Tongue (tissue), 2 donors: ENCODE measurements around the gene ATG2A. TPM values are rescaled to one million over a fixed set of nuclear protein-coding genes. Genes with fewer than 3 reads are reported as not detected.
A peak's percentile ranks its signal among the peaks of the same experiment; 100 is the strongest.

Experiments
- DNase-seq: peaks from one replicate; pipeline ENCODE4 v3.0.0-alpha.2; 2015
- total RNA-seq: library from RNA; depleted of rRNA; stranded (reverse); fragments of >200 nt; gene quantifications from one replicate; pipeline ENCODE4 v1.2.3, GENCODE V29; 2014

Gene ATG2A
- total RNA-seq, 1 donor from 2014 or later: 13.3 TPM

DNA sequence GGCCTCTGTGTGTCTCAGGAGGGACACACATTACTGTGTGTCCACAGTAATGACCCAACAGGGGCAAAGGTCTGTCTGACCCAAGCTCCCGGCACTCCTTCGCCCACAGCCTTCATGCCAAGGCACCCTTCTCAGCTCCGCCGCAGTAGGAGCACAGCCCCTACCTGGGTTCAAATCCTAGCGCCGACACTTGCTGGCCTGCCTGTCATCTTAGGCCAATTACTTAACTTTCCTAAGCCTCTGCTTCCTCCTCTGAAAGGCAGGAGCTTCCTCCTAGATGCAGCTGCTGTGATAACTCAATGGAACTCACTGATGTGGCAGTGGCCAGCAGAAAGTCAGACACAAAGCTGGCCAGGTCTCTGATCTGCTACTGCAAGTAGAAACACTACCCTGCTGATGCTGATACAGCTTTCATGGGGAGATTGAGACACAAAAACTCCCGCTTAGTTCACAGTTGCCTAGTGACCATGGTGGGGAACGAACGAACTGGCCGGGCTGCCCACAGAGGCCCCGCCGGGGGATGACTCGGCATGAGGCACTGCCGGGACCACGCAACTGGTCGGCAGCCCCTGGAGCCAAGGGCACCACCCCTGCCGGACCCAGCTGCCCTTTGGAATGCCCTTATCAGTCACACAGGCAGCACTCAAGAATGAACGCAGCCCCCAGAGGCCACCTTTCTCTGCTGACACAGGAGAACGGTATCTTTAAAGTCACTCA, 46.7 kb downstream of the ATG2A start:
- DNase-seq: peak; percentile 70

DNA sequence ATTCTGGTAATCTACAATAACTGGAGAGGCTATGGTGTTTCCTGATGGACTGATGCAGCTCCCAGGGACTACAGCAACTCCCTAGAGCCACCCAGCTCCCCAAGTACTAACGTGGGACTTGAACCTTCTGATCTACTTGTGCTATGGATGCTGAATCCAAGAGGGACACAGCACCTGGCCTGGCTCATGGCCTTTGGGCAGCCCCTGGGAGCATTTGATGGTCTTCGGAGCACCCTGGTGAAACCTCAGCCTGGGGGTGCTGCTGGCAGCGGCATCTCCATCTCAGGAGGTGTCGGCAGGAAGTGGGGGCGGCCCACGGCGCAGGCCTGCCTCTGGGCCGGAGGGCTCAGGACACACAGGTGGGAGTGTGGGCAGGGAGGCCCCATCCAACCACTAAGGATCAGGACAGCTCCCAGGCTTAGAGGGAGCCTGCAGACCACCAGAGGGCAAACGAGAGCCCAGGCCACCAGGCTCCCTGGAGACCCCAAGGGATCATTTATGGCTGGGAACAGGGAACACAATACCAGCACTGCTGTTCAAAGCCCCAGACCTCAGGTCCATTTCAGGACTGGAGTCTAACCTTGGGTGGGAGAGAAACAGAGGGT, 47.3 kb downstream of the ATG2A start:
- peak; percentile 47 for DNase-seq

DNA sequence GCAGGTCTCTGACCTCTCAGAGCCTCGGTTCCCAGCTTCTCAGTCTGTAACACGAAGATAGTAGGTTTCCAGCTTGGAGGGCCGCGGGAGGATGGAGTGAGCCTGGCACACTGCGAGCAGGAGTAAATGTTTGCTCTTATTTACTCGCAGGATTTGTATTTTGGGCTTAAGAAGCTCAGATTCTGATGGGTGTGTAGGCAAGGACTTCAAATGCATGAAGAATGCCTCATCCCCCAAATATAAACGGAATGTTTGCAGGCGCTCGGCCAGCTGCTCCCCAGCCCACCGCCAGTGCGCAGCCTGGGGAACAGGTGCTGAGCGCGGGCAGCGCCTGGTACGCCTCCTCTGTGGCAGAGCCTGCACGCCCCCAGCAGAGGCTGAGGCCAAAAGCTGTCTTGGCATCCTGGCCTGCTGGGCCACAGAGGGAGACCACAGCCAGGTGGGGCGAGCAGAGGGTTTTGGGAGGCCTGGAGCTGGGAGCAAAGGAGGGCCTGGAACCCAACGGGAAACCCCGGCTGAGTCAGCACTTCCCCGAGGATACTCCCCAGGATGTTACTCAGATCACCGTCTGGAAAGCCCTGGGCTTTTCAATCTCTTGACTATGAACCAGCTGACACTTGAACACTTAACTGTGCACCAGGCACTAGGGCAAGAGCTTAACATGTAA, 48.0 kb downstream of the ATG2A start:
- peak; percentile 92 for DNase-seq

DNA sequence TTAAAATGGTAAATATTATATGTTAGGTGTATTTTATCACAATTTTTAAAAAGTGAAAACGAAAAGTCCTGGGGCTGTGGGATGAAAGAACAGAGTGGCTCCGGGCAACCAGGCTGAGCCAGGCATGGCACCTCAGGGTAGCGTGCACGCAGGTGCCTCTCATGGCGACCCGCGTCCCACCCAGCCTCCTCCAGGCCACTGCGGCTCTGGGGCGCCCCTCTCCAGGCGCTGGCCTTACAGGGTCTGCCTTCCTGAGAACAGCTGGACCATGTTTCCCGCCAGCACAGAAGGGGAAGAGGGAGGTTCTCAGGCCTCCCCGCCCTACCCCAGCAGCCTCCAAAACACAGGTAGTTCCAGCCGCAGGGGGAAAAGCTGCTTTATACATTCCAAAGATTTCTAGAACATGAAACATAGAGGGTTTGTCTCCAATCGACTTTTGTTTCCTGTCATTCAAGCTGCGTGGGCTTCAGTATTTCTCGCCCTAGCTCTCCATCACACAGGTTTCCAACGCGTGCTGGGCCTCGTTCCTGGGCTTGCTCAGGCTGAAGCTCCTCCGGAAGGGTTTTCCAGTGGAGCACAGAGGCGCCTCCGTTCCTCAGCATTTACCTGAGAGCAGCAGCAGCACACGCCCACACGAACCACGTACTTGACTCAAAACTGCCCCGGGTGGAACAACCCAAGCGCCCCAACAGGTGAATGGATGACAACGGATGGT, 49.1 kb downstream of the ATG2A start:
- DNase-seq: no peak

DNA sequence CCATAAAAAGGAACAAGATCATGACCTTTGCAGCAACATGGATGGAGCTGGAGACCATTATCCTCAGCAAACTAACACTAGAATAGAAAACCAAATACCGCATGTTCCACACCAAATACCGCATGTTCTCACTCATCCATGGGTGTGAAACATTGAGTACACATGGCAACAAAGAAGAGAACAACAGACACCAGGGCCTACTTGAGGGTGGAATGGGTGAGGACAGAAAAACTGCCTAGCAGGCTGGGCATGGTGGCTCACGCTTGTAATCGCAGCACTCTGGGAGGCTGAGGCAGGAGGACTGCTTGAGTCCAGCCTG, 50.9 kb downstream of the ATG2A start:
- no peak for DNase-seq

DNA sequence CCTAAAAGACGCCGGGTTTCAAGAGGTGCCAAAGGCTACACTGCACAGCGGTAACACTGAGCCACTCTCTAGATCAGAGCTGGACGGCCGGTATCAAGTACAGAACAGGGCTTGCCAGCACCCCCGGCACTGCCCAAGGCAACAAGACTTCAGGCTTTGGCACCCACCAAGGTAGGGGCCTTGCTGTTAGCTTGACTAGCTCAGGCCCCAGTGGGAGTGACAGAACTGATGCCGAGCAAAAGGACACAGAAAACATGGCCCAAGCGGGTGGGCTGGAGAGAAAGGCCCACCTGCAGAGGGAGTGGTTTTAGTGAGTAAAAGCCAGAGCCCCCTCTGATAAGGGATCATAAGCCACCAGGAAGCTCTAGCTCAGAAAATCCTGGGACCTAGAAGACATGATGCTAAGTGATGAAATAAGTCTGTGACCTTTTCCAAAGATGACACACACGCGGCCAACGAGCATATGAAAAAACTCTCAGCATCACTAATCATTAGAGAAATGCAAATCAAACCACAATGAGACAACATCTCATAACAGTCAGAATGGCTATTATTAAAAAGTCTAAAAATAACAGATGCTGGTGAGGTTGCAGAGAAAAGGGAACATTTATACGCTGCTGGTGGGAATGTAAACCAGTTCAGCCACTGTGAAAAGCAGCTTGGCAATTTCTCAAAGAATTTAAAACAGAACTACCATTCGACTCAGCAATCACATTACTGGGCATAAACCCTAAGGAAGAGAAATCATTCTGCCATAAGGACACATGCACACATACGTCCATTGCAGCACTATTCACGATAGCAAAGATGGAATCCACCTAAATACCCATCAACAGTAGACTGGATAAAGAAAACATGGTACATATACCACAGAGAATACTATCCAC, 51.5 kb downstream of the ATG2A start:
- DNase-seq: no peak

DNA sequence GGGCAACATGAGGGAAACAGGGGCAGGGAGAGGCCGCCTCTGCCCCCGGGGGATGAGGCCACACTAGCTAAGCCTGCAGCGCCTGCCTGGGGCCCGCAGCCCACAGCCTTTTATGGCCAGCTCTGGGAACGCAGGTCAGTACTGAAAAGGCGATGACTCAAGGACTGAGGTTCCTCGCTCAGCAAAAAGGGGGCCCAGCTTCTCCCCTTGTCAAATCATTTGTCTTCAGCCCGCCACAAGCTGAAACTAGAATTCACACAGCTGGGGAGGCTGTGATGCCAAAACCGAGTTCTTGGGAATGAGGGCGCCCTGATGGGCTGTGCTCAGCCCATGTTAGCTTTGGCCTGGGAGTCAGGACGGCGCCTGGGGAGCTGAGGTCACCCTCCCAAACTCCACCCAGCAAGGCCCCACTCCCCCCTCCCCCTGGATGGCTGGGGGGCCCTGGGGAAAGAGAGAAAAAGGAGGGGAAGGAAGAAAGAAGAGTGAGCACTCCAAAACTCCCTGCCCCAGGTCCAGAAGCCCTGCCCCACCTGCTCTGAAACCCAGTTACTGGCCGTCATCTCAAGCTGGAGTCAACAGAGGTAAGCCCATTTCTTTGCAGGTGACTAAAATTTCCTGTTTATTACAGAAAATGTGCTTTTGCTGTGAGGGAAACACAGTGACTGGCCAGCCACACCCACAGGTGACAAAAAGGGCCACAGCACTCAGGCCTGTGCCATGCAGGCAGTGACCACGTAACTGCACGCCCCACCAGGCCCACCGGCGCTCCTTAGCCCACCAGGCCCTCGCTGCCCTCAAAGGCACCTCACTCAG, 52.3 kb downstream of the ATG2A start:
- DNase-seq: peak; percentile 84

DNA sequence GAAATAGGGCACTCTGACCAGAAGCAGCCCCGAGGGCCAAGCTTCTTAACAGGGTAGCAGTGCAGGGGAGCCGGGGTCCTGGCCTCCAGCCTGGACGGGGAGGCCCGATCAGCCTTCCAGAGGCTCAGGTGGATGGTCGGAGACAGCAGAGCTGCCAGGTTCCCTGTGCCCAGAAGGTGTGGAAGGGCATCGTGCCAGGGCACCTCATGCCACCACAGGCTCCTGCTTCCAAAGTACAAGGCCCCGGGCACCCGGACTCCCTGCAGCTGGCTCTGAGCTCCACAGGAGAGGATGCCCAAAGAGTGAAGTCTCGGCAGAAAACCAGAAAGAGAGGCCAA, 52.9 kb downstream of the ATG2A start:
- DNase-seq: no peak

DNA sequence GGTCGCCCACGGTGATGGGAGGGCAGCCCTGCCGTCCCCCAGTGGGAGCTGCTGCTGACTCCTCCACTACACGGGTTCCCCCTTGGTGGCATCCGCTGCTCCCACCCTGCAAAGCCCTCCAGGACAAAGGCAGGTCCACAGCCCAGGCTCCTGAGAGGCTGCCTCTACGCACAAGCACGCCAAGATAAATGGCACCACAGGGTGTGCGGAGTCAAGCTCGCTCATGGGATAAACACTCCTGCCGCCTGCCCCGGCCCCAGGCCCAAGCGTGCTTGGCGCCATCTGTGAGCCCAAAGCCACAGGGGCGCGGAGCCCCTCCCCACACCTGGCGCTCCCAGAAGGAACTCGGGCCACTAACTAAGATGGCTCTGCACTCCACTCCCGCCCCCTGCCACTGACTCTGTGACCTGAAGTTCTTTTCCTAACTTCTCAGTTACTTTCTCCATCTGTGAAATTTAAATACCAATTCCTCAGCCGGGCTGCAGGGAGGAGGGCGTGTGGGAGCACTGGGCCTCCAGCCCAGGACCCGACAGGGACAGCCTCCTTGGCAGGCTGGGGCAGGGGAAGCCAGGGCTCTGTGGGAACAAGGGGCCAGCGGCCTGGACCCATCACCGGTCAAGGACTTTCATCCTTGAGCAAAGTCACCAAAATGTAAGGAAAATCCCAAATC, 53.5 kb downstream of the ATG2A start:
- DNase-seq: peak; percentile 65

DNA sequence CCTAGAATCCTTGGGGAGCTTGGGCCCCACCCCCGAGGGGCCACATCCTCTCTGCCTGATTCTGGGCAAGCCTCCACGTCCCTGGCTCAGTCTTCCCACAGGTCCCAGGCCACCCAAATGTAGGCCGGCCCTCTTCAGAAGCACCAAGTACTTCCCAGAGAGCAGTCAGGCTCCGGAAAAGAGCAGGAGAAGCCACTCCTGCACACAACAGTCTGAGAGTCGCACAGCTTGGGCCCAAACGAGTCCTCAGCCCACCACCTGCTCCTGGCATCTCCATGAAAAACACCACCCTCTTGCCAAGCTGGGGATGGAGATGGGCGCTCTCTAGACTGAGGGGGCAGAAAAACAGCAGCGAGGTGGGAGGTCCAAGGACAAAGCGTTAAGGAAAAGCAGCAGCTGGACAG, 54.0 kb downstream of the ATG2A start:
- DNase-seq: peak; percentile 70

DNA sequence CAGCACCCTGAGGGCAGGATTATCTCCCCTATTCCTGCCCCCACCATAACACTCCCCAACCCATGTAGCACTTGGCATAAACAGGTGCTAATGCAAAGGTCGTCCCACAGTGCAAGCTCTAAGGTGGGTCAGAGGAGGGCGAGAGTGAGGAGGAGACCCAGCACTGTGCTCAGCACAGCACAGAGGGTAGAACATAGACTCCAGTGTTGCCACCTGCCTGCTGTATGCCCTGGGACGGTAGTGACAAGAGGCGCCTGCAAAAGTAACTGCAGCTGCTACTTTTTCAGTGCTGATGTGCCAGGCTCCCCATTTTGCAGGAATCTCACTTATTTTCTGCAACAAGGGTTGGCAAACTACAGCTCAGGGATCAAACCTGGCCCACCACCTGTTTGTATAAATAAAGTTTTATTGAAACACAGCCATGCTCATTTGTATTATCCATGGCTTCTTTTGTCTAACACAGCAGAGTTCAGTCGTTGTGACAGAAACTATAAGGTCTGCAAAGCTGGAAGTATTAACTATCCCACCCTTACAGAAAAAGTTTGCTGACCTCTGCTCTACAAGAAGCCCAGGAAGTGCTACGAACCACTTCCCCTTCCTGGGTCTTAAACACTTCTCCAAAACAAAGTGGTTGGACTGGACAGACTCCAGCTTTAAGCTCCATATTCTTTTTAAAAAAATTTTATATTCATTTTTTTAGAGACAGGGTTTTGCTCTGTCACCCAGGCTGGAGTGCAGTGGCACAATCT, 55.6 kb downstream of the ATG2A start:
- DNase-seq: no peak

DNA sequence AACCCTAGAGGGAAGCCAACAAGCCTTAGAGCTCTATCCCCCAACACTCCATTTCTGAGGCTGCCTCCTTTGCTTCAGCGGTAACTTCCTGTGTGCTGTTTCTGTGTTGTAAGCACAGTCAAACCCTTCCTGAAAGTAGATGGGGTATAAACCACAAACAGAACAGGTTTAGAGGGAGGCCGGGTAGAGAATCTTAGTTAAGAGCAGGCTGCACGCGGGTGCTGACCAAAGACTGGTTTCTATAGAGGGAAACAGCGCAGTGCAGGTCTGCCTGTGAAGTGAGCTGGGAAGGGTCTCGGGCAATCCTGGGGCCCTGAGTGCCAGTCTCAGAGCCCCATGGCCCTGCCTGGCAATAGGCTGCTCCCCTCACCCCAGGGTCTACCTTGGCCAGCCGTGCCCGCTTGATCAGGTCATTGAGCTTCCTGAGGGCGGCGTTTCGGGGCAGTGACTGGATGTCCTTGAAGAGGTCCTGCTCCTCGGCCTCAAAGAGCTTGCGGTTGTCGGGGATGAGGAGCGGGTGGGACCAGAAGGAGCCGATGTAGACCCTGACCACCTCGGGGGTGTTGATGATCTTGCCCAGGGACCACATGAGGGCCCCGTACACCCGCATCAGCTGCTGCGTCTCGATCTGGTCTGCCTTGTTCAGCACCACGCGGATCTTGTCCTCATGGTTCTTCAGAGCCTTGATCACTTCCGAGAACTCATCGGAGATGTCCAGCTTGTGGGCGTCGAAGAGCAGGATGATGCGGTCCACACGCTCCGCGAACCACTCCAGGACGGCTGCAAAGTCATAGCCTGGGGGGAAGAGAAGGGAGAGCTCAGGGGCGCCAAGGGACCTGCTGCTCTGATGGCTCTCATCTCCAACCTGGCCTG, 57.2 kb downstream of the ATG2A start:
- DNase-seq: no peak

DNA sequence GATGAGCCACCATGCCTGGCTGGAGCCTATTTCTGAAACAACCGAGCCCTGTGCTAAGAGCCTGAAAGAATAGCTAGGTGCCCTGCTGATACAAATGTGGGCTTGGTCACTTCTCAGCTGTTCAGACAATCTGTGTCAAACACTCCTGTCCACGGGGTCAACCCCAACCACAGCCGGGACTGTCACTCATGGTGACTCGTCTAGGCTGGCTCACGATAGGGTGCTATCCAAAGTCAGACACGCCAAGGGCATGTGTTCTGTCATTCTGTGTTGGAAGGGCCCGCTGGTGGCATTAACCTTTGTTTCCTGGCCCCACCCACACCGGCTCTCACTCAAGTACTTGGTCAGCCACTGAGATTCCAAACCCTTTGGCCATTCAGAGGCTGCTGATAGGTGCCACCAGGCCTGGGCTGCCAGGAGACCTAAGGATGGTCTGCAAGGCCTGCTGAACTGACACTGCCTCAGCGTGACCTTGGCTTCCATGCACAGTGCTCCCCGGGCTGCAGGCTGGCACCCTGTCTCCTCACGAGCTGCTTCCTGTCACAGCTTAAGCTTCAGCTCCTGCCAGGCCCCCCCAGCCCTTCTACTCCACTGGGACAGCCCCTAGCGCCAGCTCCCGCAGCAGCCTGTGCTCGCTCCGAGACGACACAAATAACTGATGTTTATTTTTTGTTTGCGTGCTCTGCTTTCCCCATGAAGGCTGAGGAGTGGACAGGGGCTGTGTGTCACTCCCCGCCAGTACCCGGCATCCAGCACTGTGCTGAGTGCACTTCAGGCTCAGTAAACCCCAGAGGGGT, 58.3 kb downstream of the ATG2A start:
- DNase-seq: no peak

DNA sequence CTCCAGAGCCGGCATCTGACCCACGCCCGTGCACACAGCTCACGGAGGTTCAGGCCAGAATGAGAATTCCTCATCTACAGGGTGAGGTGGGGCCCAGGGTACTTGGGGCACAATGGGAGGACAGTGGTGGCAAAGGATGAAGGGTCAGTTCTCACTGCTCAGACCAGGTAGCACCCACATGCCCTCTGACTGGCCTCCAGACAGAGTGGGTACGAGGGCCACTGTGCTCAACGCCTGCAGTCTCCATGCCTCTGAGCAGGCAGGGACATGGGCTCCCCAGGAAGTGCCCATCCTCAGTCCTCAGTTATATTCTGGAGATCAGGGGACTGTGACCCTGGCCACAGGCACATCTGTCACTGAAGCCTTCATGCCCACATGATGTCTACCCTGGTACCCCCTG, 59.5 kb downstream of the ATG2A start:
- no peak for DNase-seq

DNA sequence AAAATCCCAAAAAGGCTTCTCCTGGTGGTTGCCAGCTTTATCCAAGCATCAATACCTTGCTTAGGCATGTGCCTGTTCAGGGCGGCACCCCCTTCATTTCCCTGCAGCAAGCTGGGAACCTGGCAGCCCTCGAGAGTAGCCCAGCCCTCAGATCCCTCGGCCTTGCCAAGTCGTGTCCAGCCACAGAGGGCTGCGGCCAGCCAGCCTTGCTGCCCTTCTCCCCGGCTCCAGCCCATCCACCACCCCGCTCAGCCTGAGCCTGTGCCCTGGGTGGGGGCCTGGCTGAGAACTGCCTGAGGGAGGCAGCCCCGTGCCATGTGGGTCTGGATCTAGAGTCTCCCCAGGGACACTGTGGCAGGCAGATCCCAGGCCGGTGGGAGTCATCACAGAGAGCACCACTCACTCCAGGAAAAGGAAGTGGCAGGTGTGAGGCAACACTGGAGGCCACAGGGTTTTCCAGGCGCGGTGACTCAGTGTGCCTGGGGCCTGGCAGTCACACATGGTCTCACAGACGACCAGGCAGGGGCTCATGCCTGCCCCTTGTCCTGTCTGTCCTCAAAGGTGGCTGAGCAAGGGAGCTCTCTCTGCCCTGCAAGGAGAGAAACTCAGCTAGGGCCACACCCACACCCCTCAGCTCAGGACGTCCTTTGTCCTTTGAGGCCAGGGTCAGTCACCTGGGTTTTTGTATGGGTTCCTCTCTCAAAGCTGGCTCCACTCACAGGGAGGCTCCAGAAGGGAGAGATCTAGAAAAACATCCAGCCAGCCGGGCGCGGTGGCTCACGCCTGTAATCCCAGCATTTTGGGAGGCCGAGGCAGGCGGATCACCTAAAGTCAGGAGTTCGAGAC, 60.4 kb downstream of the ATG2A start:
- DNase-seq: no peak

DNA sequence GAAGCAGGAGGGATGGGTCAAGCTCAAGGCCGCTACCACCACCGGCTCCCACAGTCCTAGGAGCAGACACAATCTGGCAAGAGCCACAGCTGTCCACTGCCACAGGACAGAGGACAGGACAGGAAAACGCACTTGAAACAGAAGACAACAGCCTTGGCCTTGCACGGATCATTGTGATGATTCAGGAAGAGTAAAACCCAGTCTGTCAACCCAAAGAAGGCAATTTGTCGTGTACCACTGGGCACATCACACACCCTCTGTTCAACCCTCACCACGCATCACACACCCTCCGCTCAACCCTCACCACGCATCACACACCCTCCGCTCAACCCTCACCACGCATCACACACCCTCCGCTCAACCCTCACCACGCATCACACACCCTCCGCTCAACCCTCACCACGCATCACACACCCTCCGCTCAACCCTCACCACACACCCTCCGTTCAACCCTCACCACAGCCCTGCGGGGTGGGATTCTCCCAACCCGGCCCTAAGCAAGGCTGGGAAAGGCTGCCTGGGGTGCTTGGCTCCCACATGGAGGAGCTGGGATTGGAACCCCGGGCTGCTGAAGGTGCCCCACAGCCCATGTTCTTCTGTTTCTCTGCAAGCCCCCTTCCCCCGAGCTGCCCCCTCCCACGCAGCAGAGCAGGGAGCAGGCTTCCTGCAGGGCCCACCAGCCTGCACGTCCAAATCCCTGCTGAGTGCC, 61.3 kb downstream of the ATG2A start:
- DNase-seq: no peak
